Kidney capillary endothelial cell (primary cell): ENCODE measurements around the gene CIB4.

Source experiments
- DNase-seq: peaks from one replicate; pipeline ENCODE4 v3.0.0-alpha.2; 2018; ENCODE audit warnings: low spot score

The CIB4 gene

DNA sequence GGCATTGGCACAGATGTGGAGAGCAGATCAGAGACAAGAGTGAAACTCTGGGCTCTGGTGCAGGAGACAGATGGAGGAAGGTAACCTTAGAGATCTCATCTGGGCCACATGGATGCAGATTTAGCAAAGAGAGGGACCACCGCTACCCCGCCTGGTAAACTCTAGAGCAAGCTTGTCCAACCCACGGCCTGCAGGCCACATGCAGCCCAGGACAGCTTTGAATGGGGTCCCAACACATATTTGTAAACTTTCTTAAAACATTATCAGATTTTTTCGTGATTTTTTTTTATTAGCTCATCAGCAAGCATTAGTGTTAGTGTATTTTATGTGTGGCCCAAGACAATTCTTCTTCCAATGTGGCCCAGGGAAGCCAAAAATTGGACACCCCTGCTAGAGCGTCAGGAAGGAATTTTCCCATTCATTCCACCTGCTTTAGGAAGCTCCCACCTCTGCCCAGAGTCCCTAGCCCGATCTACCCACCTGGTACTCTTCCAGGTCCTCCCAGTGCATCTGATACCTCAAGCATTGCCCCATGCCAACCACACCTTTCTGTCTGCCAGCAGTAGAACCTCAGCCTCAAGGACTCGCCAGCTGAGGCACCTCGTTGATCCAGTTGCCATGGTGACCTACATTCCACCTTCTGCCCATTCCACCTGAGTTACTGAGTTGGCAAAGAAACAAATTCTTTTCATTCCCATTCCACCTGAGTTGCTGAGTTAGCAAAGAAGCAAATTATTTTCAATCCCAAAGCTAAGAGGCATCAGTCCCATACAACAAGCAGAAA is at the start of gene CIB4:
CIB4 (minus strand) TSS at position 586 of the 784 bp plus-strand sequence; CDS start at position 534, 52 bp downstream.
- no peak for DNase-seq

DNA sequence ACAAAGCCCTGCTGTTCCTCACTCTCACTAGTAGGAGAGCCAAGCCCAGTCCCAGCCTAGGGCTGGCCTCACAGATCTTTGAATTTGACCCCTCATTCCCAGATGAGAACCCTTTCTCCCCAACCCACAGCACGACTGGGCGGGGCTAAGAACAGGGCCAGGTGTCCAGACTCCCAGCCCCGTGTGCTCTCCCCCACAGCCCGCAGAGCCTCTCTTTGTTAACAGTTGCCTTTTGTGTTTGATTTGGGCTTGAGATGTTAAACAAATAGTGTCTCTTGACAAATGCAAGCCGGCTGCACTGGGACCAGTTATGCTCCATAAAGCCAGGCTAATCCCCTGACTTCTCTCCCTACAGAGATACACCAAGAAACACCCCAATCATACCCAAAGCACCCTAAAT is 46.6 kb upstream of the CIB4 start:
- DNase-seq, result no peak

DNA sequence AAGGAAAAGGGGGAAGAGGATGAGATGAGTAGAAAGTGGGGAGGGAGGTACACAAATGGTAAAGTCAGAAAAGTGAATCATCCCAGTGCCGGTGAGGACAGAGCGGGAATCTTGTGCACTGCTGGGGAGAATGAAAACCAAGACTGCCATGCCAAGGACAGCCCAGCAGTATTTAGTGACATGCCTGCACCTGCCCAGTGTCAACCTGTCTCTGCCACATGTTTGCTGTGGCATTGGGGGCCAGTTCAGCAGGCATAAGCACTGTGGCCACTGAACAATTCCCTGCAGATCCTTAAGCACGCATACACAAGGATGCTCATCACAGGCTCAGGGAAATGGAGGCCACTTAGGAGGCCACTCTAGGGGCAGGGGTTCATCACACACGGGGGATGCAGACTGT is 46.2 kb upstream of the CIB4 start:
- DNase-seq, result no peak

GRCh38 chr2:26685989-26686839 is 45.0 kb upstream of the CIB4 start:
- DNase-seq, result no peak

DNA sequence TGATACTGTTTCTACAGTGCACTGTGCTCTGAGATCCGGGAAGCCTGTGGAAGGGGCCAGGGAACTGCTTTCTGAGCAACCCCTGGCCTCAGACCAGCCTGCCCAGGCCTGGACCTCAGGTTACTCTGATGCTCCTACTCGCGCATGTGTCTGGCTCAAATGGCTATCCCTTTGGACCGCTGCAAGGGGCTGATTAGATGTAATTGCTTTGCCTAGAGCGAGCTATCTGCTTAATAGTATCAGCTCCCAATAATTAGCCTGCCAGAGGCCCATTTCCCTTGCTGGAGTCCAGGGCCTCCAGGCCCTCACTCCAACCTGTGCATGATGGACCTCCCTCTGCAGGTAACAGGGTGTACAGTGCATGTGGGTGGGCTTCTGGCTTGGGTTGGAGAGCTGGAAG is 44.2 kb upstream of the CIB4 start:
- DNase-seq, result no peak

- no peak for DNase-seq
Observed at GRCh38 chr2:26683583-26683982, 42.4 kb upstream of the CIB4 start.

- DNase-seq, result no peak
Observed at GRCh38 chr2:26682155-26682554, 41.0 kb upstream of the CIB4 start.

- DNase-seq, result no peak
Observed at GRCh38 chr2:26681656-26682055, 40.5 kb upstream of the CIB4 start.

GRCh38 chr2:26679867-26680266 is 38.7 kb upstream of the CIB4 start:
- no peak for DNase-seq

- DNase-seq, result no peak
Observed at GRCh38 chr2:26678035-26678434, 36.9 kb upstream of the CIB4 start.

- DNase-seq, result no peak
Observed at GRCh38 chr2:26675651-26676255, 34.6 kb upstream of the CIB4 start.

- DNase-seq, result no peak
Observed at GRCh38 chr2:26674771-26675170, 33.6 kb upstream of the CIB4 start.

DNA sequence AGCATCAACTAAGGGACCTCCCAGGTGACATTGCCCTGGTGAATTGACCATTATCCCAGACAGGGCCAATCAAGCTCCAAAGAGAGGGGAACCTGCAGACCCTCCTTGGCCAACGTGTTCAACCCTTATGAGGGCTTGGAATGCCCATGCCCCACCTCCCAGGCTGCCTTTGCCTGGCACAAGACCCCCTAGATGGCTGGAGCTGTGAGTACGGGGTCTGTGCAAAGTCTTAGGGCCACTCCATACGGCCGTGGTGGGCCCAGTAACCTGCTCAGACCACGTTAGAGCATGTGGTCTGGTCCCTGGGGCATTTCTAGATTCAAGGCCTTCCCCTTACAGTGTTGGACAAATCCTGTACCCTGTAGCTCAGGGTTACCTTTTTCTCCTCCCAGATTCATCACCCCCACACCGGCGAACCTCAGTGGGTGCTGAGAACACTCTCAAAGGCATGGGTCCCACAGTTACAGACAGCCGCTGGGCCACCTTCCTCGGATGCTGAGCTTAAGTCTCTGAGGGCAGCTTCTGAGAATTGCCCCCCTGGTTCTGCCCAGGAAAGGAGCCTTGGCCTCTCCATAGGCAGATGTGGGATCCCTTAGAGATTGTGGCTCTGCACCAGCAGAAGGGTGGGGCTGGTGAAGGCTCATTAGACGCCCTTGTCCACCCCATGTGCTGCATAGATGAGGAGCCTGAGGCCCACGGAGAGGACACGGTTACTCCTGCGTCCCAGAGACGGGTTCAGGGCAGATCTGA is 33.0 kb upstream of the CIB4 start:
- no peak for DNase-seq

DNA sequence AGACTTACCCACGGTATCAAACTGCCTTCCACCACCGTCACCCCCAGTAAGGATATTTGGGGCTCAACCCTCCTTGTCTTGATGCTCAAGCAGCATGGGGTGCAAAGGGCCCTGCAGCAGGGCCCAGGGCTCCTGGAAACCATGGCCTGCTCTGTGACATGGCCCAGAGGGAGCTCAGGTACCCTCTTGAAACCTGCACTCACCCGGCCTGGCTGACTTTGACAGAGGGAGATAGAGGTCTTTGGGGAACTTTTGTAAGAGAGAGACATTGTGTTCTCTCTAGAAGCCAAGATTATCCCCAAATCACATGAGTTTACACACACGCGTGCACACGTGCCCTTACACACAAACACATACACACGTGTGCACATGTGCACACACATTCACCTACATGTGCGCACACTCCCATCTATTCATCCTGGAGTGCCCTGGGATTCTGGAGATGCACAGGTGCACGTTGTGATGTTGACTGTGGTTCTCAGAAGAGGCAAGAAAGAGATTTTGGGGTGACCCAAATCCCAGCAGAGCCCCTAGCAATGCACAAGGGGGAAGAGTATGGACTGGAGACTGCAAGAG is 31.7 kb upstream of the CIB4 start:
- DNase-seq, result no peak

DNA sequence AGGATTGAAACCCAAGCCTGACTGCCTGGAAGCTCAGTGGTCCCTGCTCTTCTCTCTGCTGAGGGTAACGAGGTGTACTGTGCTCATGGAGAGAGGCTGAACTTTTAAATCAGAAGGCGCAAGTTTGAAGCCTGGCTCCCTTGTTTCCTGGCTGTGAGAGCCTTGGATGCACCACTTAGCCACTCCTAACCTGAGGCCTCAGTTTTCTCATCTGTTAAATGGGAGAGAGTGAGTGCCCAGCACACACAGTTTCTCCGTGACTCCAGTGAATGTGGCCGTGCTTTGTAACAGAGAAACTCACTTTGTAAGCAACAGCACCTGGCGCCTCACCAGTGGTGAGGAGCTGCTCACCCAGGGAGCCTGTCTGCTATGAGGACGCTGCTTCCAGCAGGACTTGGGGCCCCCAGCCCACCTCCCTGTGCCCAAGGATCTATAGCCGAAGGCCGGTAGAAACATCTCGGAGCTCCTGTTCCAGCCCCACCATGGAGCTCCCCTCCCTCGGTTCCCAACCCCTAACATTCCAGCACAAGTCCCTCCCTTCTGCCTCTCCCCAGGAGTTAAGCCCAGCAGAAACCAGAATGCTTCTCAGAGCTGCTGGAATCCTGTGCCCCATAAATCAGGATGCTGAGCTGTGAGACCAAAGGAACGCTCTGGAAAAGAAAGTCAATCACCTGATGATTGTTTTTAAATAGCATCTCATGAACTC is 31.1 kb upstream of the CIB4 start:
- DNase-seq, result no peak

DNA sequence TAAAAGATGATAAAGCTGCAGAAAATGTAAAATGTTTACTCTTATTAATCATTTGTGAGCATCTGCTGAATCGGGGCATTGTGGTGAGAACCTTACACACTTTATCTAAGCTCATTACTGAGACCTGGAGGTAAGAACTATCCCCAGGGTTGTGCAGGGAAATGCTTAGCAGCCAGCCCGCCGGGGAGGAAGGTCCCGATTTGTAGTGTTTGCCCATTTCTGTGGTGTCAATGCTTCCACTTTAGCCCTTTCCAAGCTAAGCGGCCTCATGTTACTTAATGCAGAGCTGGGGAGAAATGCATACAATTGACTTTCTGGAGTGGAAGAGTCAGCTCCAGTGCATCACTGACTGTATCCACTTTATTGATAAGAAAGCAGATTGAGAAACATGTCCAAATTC is 30.5 kb upstream of the CIB4 start:
- no peak for DNase-seq

GRCh38 chr2:26670931-26671460 is 29.8 kb upstream of the CIB4 start:
- DNase-seq, result no peak

DNA sequence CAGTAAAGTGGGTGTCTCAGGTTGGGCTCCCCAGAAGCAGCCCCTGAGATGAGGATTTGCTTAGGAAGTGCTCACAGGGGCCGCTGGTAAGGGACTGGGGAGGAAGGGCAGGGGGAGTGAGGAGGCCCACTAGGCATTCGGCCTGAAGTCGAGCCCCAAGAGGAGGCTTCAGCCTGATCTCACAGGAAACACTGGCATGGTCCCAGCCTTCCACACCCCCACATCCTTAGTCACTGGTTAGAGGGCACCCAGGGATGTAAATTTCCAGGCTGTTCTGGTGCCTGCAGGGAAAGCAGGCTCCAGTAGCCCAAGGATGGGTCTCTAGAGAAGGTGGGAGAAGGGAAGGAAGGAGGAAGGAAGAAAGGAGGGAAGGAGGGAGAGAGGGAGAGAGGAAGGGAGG is 29.0 kb upstream of the CIB4 start:
- no peak for DNase-seq

DNA sequence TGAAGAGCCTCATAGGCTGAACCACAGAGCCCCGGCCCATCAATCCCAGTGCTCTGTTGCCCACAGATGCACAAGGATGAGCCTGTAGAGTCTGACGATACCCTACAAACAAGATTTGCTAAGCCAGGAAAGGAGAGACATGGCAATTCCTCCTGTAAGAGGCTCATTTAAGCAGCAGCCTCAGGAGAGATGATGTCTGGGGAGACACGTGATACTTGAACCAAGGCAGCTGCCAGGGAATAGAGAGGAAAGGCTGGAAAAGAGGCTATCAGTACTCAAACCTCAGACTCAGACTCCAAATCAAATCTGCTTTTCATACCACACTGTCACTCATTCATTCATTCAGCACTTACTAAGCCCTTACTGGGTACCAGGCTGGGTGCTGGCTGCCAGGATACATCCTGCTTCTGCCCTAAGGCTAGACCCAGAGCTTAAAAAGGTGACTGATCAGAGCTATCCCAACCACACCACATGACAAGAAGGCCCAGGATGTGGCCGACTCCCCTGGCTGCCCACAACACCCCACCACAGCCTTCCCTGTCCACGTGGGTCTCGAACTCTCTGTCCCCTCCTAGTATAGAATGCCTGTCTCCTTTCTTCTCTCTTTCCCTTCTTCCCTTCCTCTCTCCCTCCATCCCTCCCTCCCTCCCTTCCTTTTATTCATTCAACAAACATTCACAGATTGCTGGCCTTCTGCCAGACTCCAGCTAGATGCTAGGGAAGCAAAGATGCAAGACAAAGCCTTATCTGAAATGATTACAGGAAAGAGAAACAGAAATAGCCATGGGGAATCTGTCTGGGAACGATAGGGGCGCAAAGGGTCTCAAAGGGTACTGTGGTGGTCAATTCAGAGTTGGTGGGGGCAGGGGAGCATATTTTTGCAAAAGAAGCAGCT is 27.9 kb upstream of the CIB4 start:
- DNase-seq, result no peak

- no peak for DNase-seq
Observed at GRCh38 chr2:26668041-26668440, 26.9 kb upstream of the CIB4 start.
